Peyer's patch (tissue), 4 donors: ENCODE measurements around the gene DNAJB1.

Source experiments
- POLR2A ChIP-seq, 2 donors: fragments of 450-650 bp; IDR thresholded peaks; one replicate each; pipeline ENCODE4 v1.5.1; 2017; ENCODE audit warnings: antibody characterized with exemption in 2 of 2, mild to moderate bottlenecking in 2 of 2, moderate library complexity in 2 of 2
- TF ChIP-seq, protein P1 (sequence below), 6 experiments: fragments of 450-650 bp in 4 of 6; fragments of 200-600 bp in 2 of 6; sonication (generic) in 1 of 6; IDR thresholded peaks; one replicate each; pipeline ENCODE4 v1.5.1; 2017 to 2019; ENCODE audit warnings: antibody characterized with exemption in 6 of 6, mild to moderate bottlenecking in 3 of 6, moderate library complexity in 1 of 6

- TF ChIP-seq, protein P1, sequence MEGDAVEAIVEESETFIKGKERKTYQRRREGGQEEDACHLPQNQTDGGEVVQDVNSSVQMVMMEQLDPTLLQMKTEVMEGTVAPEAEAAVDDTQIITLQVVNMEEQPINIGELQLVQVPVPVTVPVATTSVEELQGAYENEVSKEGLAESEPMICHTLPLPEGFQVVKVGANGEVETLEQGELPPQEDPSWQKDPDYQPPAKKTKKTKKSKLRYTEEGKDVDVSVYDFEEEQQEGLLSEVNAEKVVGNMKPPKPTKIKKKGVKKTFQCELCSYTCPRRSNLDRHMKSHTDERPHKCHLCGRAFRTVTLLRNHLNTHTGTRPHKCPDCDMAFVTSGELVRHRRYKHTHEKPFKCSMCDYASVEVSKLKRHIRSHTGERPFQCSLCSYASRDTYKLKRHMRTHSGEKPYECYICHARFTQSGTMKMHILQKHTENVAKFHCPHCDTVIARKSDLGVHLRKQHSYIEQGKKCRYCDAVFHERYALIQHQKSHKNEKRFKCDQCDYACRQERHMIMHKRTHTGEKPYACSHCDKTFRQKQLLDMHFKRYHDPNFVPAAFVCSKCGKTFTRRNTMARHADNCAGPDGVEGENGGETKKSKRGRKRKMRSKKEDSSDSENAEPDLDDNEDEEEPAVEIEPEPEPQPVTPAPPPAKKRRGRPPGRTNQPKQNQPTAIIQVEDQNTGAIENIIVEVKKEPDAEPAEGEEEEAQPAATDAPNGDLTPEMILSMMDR (IDR thresholded peaks at IDR 0.05): no peak
- peak in 1 of 2 donors; percentile 69 for TF ChIP-seq POLR2A (IDR thresholded peaks at IDR 0.05)
Measured at GRCh38 chr19:14496029-14496833, 22.0 kb downstream of the DNAJB1 start, which contains the start of gene GIPC1.
